Karpas-422 (cell line): Measurements from ENCODE around the gene C14orf93. TPM values are rescaled to one million over a fixed set of nuclear protein-coding genes. Genes with fewer than 3 reads are reported as not detected.
A peak's percentile ranks its signal among the peaks of the same experiment; 100 is the strongest.

Experiments used
- DNase-seq: peaks from one replicate; pipeline ENCODE4 v3.0.0-alpha.2; 2015
- H2AFZ ChIP-seq: fragments of 200-600 bp; sonication (generic); 2 replicates; pipeline ENCODE4 v1.6.1; 2014; ENCODE audit warnings: antibody characterized with exemption, low read length, mixed read lengths
- H3K27ac ChIP-seq: fragments of 200-600 bp; sonication (generic); 2 replicates; pipeline ENCODE4 v1.5.1; 2014; ENCODE audit warnings: mild to moderate bottlenecking, low read length, moderate library complexity
- H3K27me3 ChIP-seq: fragments of 200-600 bp; sonication (generic); 2 replicates; pipeline ENCODE4 v1.6.1; 2014; ENCODE audit warnings: low read length, mixed read lengths
- H3K36me3 ChIP-seq: fragments of 200-600 bp; sonication (generic); 2 replicates; pipeline ENCODE4 v1.6.1; 2014; ENCODE audit warnings: low read length, mixed read lengths; ENCODE audit not compliant: insufficient read depth
- H3K4me1 ChIP-seq: fragments of 200-600 bp; sonication (generic); 2 replicates; pipeline ENCODE4 v1.6.1; 2014; ENCODE audit warnings: mild to moderate bottlenecking, low read length, mixed read lengths
- H3K4me2 ChIP-seq: fragments of 200-600 bp; sonication (generic); 2 replicates; pipeline ENCODE4 v1.6.1; 2014; ENCODE audit warnings: low read length, low read depth, mild to moderate bottlenecking; ENCODE audit not compliant: poor library complexity, severe bottlenecking
- H3K4me3 ChIP-seq: fragments of 200-600 bp; sonication (generic); 2 replicates; pipeline ENCODE4 v1.5.1; 2014; ENCODE audit warnings: mild to moderate bottlenecking, antibody characterized with exemption, low read length, mixed read lengths
- H3K79me2 ChIP-seq: fragments of 200-600 bp; sonication (generic); 2 replicates; pipeline ENCODE4 v1.6.1; 2014; ENCODE audit warnings: mild to moderate bottlenecking, low read length, mixed read lengths
- H3K9ac ChIP-seq: fragments of 200-600 bp; sonication (generic); 2 replicates; pipeline ENCODE4 v1.6.0; 2014; ENCODE audit warnings: low read length
- H3K9me2 ChIP-seq: fragments of 200-600 bp; sonication (generic), shearing (Covaris generic); replicated peaks from 2 replicates; pipeline ENCODE4 v1.6.0; 2014; ENCODE audit warnings: mild to moderate bottlenecking, low read length, moderate library complexity; ENCODE audit not compliant: insufficient read depth
- H3K9me3 ChIP-seq: fragments of 300-700, 200-600 bp; sonication (generic); 2 replicates; pipeline ENCODE4 v1.6.1; 2014; ENCODE audit warnings: low read length, mixed read lengths
- H4K20me1 ChIP-seq: fragments of 200-600 bp; sonication (generic); 2 replicates; pipeline ENCODE4 v1.6.1; 2014; ENCODE audit warnings: mild to moderate bottlenecking, antibody characterized with exemption, low read length, low read depth; ENCODE audit not compliant: insufficient read depth
- total RNA-seq: library from RNA; depleted of rRNA; stranded (reverse); fragments of >200 nt; shearing (Covaris generic); gene quantifications from 2 replicates; pipeline ENCODE4 v1.2.3, GENCODE V29; 2014; ENCODE audit warnings: low replicate concordance

C14orf93 gene
- total RNA-seq, 1 experiment from 2014 or later = 43.2 TPM

DNA sequence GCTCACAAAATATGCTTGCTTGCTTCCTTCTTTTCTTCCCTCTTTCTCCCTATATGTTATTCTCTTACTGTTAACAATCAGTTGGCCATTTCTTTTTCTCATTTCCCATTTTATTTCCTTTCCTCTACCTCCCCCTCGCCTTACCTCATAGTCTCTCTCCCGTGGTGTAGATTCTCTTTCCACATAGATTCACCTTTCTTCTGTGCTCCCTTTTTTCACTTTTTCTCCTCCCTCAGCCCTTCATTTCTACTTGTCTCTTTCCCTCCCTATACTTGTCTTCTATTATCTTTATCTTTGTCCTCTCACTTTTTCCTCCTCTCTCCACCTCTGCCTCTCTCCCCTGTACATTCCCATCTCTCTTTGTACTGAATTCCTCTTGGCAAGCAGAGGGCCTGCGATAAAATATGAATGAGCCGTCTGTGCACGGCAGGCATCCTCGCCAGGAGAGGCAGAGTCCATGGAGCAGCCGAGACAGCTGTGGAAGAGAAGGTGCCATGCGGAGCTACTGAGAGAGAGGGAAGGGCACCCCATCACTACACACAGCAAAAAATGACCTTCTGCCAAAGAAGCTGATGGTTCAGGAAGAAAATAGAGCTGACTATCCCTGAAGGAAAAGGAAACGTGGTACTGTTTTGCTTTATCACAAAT lies 12.1 kb downstream of the C14orf93 start:
- Histone ChIP-seq H4K20me1 (no peaks in the 10 kb centered on the region), H3K4me3 (no peak overlapping the region), H3K4me1 (peaks cover 4% of the 10 kb centered on the region), H3K36me3 (no peaks in the 10 kb centered on the region), H3K4me2 (no peak overlapping the region), H3K9me2 (no peaks in the 10 kb centered on the region), H3K79me2 (no peaks in the 10 kb centered on the region), H3K27ac (no peak overlapping the region), H2AFZ (no peak overlapping the region), H3K9ac (no peak overlapping the region), H3K9me3 (no peaks in the 10 kb centered on the region), H3K27me3 (no peaks in the 10 kb centered on the region)
- DNase-seq = no peak

DNA sequence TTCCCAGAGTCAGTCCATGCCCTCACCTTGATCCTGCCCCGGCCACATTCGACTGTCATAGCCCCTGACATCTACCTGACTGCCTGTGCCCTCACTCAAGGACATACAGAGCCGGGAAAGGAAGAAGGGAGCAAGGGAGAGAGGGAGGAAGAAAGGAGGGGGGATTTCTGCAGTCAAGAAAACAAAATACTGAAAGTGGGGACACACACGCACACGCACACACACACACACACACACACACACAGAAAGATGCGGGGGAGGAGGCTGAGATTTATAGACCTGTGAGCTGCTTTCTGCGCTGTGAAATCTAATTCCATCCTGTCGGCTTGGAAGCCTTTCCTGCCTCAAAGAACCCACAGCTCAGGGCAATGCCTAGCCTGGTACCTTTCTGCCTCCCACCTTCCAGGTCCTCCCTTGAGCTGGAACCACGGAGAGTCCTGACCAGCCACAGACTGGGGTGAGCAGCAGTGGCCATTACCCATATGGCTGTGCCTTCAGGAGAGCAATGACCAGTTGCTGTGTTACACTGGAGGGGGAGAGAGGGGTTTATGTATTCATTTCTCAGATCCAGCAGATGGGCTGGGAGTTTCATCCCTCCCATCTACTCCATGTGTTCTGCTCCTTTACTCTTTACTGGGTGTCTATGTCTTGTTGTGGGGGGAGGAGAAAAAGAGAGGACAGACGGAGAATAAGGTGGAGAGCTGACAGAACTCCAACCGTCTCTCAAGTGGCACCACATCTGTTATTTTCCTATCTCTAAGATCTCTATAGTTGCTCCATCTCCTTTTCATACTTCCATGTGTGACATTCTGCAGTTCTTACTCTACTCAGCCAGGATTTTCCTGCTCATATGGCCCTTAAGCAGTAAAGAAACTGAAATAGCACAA lies 12.9 kb downstream of the C14orf93 start:
- no peaks in the 10 kb centered on the region for H3K9me2 ChIP-seq
- no peaks in the 10 kb centered on the region for H3K36me3 ChIP-seq
- H4K20me1 ChIP-seq = no peaks in the 10 kb centered on the region
- H3K9ac ChIP-seq = no peak overlapping the region
- H3K4me1 ChIP-seq = peaks cover 4% of the 10 kb centered on the region
- H3K4me2 ChIP-seq = no peak overlapping the region
- H3K9me3 ChIP-seq = no peaks in the 10 kb centered on the region
- H2AFZ ChIP-seq = no peak overlapping the region
- H3K79me2 ChIP-seq = no peaks in the 10 kb centered on the region
- H3K4me3 ChIP-seq = no peak overlapping the region
- H3K27ac ChIP-seq = no peak overlapping the region
- no peak for DNase-seq
- H3K27me3 ChIP-seq = no peaks in the 10 kb centered on the region

DNA sequence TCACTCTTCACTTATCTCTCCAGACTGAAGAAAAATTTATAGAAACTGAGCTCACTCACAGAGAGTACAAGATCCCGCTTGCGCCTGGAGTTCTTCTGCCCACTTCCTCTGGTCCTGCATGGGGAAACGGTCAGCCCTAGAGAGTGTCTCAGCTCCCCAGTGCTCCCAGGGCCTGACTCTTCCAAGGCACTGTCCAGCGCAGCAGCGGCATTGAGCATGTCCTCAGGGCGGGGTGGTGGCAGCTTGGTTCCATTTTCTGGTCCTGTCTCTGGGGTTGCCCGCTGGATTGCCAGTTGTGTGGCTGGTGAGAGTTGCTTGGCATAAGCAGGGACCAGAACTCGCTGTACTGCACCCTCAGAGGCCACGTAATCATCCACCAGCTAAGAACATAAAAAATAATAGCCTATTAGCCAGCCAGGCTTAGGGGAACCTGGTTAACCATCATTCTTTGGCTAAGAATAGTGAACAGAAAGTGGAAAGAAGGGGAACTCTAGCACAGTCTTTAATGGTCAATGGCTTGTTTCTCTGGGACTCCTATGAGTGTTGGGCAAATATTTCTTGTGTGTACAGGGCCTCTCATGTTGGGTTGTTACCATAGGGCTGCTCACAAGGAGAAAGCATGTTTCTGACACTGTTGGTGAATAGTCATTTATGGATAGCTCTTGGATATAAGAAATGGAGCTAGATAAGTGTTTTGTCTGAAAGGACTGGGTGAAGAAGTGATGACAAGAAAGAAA lies 13.9 kb downstream of the C14orf93 start:
- Histone ChIP-seq H3K27me3 (no peaks in the 10 kb centered on the region), H3K36me3 (no peaks in the 10 kb centered on the region), H3K4me1 (peaks cover 4% of the 10 kb centered on the region), H2AFZ (no peak overlapping the region), H3K27ac (no peak overlapping the region), H3K4me2 (no peak overlapping the region), H3K9me3 (no peaks in the 10 kb centered on the region), H3K9ac (no peak overlapping the region), H3K9me2 (no peaks in the 10 kb centered on the region), H3K4me3 (no peak overlapping the region), H3K79me2 (no peaks in the 10 kb centered on the region), H4K20me1 (no peaks in the 10 kb centered on the region)
- no peak for DNase-seq

DNA sequence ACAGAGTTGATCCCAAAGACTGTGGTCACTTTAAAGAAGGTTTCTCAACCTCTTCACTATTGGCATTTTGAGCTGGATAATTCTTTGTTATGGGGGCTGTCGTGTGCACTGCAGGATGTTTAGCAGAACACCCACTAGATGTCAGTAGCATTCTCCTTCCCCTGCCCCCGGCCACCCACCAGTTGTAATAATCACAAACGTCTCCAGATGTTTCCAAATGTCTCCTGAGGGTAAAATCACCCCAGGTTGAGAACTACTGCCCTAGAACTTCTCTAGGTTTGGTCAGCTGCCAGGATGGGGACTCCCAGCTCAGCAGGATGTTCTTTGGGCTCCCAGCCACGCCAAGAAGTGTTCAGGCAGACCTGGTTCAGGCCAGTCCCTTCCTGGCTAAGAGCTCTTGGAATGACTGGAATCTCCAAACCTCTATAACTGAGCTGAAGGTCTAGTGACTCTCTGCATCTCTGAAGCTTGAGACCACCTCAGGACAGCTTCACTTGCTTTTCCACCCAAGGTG lies 15.1 kb downstream of the C14orf93 start:
- no peaks in the 10 kb centered on the region for H3K9me3 ChIP-seq
- no peak overlapping the region for H3K4me3 ChIP-seq
- no peaks in the 10 kb centered on the region for H3K36me3 ChIP-seq
- peak; percentile 79 for DNase-seq
- peaks cover 4% of the 10 kb centered on the region for H3K4me1 ChIP-seq
- H3K9ac ChIP-seq = peak overlapping the region; percentile 17; the same call in 1 of the 2 replicates
- no peaks in the 10 kb centered on the region for H3K79me2 ChIP-seq
- no peaks in the 10 kb centered on the region for H3K9me2 ChIP-seq
- H3K27me3 ChIP-seq = no peaks in the 10 kb centered on the region
- H2AFZ ChIP-seq = peak overlapping the region; percentile 67; the same call in 1 of the 2 replicates
- H3K4me2 ChIP-seq = no peak overlapping the region
- H3K27ac ChIP-seq = no peak overlapping the region
- no peaks in the 10 kb centered on the region for H4K20me1 ChIP-seq

DNA sequence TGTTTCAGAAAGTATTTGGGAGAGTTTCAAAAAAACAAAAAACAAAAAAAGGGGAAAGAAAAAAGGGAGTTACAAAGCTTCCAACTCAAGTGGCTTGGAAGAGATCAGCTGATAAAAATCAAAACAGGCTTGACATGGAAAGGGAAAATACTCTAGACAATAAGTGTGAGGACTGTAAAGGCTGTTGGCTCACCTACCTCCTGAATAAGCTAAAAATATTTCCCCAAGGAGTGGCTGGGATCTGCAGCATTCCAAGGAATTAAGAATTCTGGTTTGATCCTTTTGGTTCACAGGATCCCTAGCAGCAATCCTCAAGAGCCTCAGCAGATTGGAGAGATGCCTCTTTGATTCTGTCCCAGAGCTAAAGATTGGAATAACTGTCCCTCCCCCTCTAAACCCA lies 16.4 kb downstream of the C14orf93 start:
- DNase-seq = no peak
- Histone ChIP-seq H3K36me3 (no peaks in the 10 kb centered on the region), H3K4me1 (peaks cover 4% of the 10 kb centered on the region)

DNA sequence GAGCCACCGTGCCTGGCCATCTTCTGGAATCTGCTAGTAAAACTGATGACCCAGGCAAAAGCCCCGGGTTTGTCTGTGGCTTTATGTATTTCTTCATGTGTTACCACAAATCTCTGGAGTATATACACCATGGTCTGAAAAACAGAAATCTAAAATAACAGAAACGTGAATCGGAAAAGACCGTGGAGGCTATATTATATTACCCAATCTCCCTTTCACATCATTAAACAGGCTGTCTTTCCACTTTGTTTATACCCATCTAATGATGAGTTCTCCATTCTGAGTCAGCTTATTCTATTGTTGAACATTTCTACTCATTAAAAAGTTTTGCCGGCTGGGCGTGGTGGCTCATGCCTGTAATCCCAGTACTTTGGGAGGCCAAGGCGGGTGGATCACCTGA lies 18.1 kb downstream of the C14orf93 start:
- Histone ChIP-seq H4K20me1 (no peaks in the 10 kb centered on the region), H3K9me2 (no peaks in the 10 kb centered on the region), H3K9me3 (no peaks in the 10 kb centered on the region), H3K9ac (no peak overlapping the region), H3K27ac (no peak overlapping the region), H3K4me3 (no peak overlapping the region), H3K36me3 (no peaks in the 10 kb centered on the region), H3K4me2 (no peak overlapping the region), H3K4me1 (peaks cover 4% of the 10 kb centered on the region), H2AFZ (no peak overlapping the region), H3K79me2 (no peaks in the 10 kb centered on the region), H3K27me3 (no peaks in the 10 kb centered on the region)
- DNase-seq = no peak

More for the DNA sequence above, 16.4 kb downstream of the C14orf93 start:
- H3K4me2 ChIP-seq = no peak overlapping the region
- no peak overlapping the region for H3K4me3 ChIP-seq
- H3K9me3 ChIP-seq = no peaks in the 10 kb centered on the region
- no peaks in the 10 kb centered on the region for H3K9me2 ChIP-seq
- H3K27ac ChIP-seq = no peak overlapping the region
- no peak overlapping the region for H2AFZ ChIP-seq
- H3K27me3 ChIP-seq = no peaks in the 10 kb centered on the region
- H3K9ac ChIP-seq = no peak overlapping the region
- H3K79me2 ChIP-seq = no peaks in the 10 kb centered on the region
- no peaks in the 10 kb centered on the region for H4K20me1 ChIP-seq

DNA sequence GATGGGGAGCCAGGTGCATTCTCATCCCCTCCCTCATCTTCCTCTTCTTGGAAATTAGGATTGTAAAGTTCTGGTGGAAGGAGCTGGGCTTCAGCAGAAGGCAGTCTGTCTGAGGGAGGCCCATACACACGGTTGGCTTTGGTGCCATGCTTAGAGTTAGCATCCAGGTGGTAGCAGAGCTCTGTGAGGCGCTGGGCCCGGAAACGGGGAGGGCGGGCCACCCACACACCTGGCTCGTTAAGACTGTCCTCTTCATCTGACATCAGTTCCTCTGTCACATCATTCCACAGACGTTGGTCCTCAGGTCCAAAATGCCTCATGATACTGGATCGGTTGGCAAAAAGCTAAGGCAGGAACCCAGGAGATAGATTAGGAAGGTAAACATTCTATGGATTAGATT lies 22.7 kb downstream of the C14orf93 start:
- H3K36me3 ChIP-seq = no peaks in the 10 kb centered on the region
- H3K27me3 ChIP-seq = no peaks in the 10 kb centered on the region
- no peaks in the 10 kb centered on the region for H3K79me2 ChIP-seq
- H2AFZ ChIP-seq = no peak overlapping the region
- no peak overlapping the region for H3K4me3 ChIP-seq
- H3K27ac ChIP-seq = no peak overlapping the region
- H3K9me2 ChIP-seq = no peaks in the 10 kb centered on the region
- no peak overlapping the region for H3K9ac ChIP-seq
- DNase-seq = no peak
- H3K4me1 ChIP-seq = no peaks in the 10 kb centered on the region
- no peak overlapping the region for H3K4me2 ChIP-seq
- H4K20me1 ChIP-seq = no peaks in the 10 kb centered on the region
- no peaks in the 10 kb centered on the region for H3K9me3 ChIP-seq
